SU-DHL-6 (cell line): Measurements from ENCODE around the gene CROCC.
"Not testable (repeated sequence)": the region's sequence is repeated elsewhere in the genome, so short reads cannot be mapped to it uniquely, and the experiment has no call there.

Experiments used
- H2AFZ ChIP-seq: fragments of 200-600 bp; sonication (generic); 2 replicates; pipeline ENCODE4 v1.6.1; 2014; ENCODE audit warnings: low read depth, mild to moderate bottlenecking, moderate library complexity, mixed read lengths, antibody characterized with exemption, low read length; ENCODE audit not compliant: severe bottlenecking
- H3F3A ChIP-seq: fragments of 200-600 bp; shearing (Covaris generic); 2 replicates; pipeline ENCODE4 v1.6.0; 2016; ENCODE audit warnings: antibody characterized with exemption, mild to moderate bottlenecking; ENCODE audit not compliant: insufficient read depth
- H3K27ac ChIP-seq: fragments of 200-600 bp; sonication (generic); 2 replicates; pipeline ENCODE4 v1.5.1; 2016; ENCODE audit warnings: low read depth, mild to moderate bottlenecking, low read length, moderate library complexity, mixed read lengths
- H3K27me3 ChIP-seq: fragments of 200-600 bp; sonication (generic), shearing (Covaris generic); 2 replicates; pipeline ENCODE4 v1.6.0; 2014; ENCODE audit warnings: mild to moderate bottlenecking, low read length
- H3K36me3 ChIP-seq: fragments of 200-600 bp; sonication (generic); 2 replicates; pipeline ENCODE4 v1.6.1; 2014; ENCODE audit warnings: mild to moderate bottlenecking, low read length, mixed read lengths
- H3K4me2 ChIP-seq: fragments of 300-600, 200-600 bp; shearing (Covaris generic), sonication (generic); 2 replicates; pipeline ENCODE4 v1.6.0; 2014; ENCODE audit warnings: low read length, low read depth, mild to moderate bottlenecking; ENCODE audit not compliant: poor library complexity, severe bottlenecking
- H3K4me3 ChIP-seq: fragments of 200-600 bp; sonication (generic); 2 replicates; pipeline ENCODE4 v1.5.1; 2014; ENCODE audit warnings: antibody characterized with exemption, low read length, mild to moderate bottlenecking, mixed read lengths; ENCODE audit not compliant: insufficient read depth, poor library complexity, severe bottlenecking
- H3K79me2 ChIP-seq: fragments of 200-600 bp; sonication (generic); 2 replicates; pipeline ENCODE4 v1.6.1; 2014; ENCODE audit warnings: mild to moderate bottlenecking, low read length, moderate library complexity; ENCODE audit not compliant: insufficient read depth
- H3K9ac ChIP-seq: fragments of 200-600 bp; sonication (generic); 2 replicates; pipeline ENCODE4 v1.7.0; 2014; ENCODE audit warnings: mild to moderate bottlenecking, low read length
- H3K9me2 ChIP-seq: fragments of 200-600 bp; sonication (generic); replicated peaks from 2 replicates; pipeline ENCODE4 v1.6.1; 2014; ENCODE audit warnings: low read length; ENCODE audit not compliant: insufficient read depth
- H3K9me3 ChIP-seq: fragments of 200-600 bp; sonication (generic); 2 replicates; pipeline ENCODE4 v1.6.1; 2014; ENCODE audit warnings: low read length, mixed read lengths; ENCODE audit not compliant: insufficient read depth
- H4K20me1 ChIP-seq: fragments of 200-600 bp; sonication (generic); 2 replicates; pipeline ENCODE4 v1.6.1; 2014; ENCODE audit warnings: low read depth, mild to moderate bottlenecking, antibody characterized with exemption, low read length, moderate library complexity, mixed read lengths
- CTCF ChIP-seq: fragments of 200-600 bp; sonication (generic); IDR thresholded peaks from one replicate; pipeline ENCODE4 v1.5.1; 2017; ENCODE audit warnings: antibody characterized with exemption, mild to moderate bottlenecking, low read length, moderate library complexity; ENCODE audit not compliant: insufficient read depth, poor library complexity, severe bottlenecking
- EZH2phosphoT487 ChIP-seq: fragments of 200-600 bp; sonication (generic), shearing (Covaris generic); conservative IDR thresholded peaks from 2 replicates; pipeline ENCODE4 v1.6.1; 2018; ENCODE audit warnings: mild to moderate bottlenecking, antibody characterized with exemption, low read length, moderate library complexity, mixed read lengths

CROCC gene

GRCh38 chr1:16906873-16907272 lies 14.9 kb upstream of the CROCC start:
- Histone ChIP-seq H3K27ac (no peak overlapping the region), H3K79me2 (no peaks in the 10 kb centered on the region), H3K4me2 (no peak overlapping the region), H3K9me3 (peaks cover 14% of the 10 kb centered on the region; the same call in 1 of the 2 replicates), H3K9me2 (no peaks in the 10 kb centered on the region), H3K9ac (no peak overlapping the region), H4K20me1 (no peaks in the 10 kb centered on the region), H3K36me3 (no peaks in the 10 kb centered on the region), H2AFZ (no peak overlapping the region), H3K27me3 (no peaks in the 10 kb centered on the region), H3K4me3 (no peak overlapping the region), H3F3A (peaks cover 42% of the 10 kb centered on the region)
- TF ChIP-seq CTCF (no peak), EZH2phosphoT487 (no peak)

GRCh38 chr1:16907870-16908758 lies 13.6 kb upstream of the CROCC start:
- Histone ChIP-seq H3K36me3 (no peaks in the 10 kb centered on the region), H4K20me1 (no peaks in the 10 kb centered on the region), H2AFZ (no peak overlapping the region), H3K79me2 (no peaks in the 10 kb centered on the region), H3K4me2 (no peak overlapping the region), H3F3A (peaks cover 30% of the 10 kb centered on the region), H3K9me3 (peaks cover 14% of the 10 kb centered on the region; the same call in 1 of the 2 replicates), H3K9ac (no peak overlapping the region), H3K4me3 (no peak overlapping the region), H3K27me3 (no peaks in the 10 kb centered on the region), H3K27ac (no peak overlapping the region), H3K9me2 (no peaks in the 10 kb centered on the region)
- no peak for TF ChIP-seq EZH2phosphoT487
- TF ChIP-seq CTCF: no peak

- H2AFZ ChIP-seq, H3K9me3 ChIP-seq, H3K4me2 ChIP-seq, H4K20me1 ChIP-seq, H3K4me3 ChIP-seq, H3K27me3 ChIP-seq, H3K9me2 ChIP-seq, H3K79me2 ChIP-seq, H3K9ac ChIP-seq, H3K27ac ChIP-seq, H3K36me3 ChIP-seq, H3F3A ChIP-seq: not testable (repeated sequence)
These were observed 9.6 kb upstream of the CROCC start for GRCh38 chr1:16911851-16912721.

GRCh38 chr1:16912742-16913141 lies 9.0 kb upstream of the CROCC start:
- H3K4me3 ChIP-seq, H3K27me3 ChIP-seq, H2AFZ ChIP-seq, H3K9ac ChIP-seq, H3K9me2 ChIP-seq, H3F3A ChIP-seq, H3K27ac ChIP-seq, H3K79me2 ChIP-seq, H4K20me1 ChIP-seq, H3K4me2 ChIP-seq, H3K36me3 ChIP-seq, H3K9me3 ChIP-seq: not testable (repeated sequence)
